GM21576 (cell line): Measurements from ENCODE around the gene TNFRSF4.

ENCODE experiments used
- ATAC-seq: cut with Tn5 transposase; IDR thresholded peaks from one replicate; pipeline ENCODE4 v1.9.1; 2021; ENCODE audit warnings: mild to moderate bottlenecking, moderate library complexity; ENCODE audit not compliant: unreplicated experiment

Gene TNFRSF4

DNA sequence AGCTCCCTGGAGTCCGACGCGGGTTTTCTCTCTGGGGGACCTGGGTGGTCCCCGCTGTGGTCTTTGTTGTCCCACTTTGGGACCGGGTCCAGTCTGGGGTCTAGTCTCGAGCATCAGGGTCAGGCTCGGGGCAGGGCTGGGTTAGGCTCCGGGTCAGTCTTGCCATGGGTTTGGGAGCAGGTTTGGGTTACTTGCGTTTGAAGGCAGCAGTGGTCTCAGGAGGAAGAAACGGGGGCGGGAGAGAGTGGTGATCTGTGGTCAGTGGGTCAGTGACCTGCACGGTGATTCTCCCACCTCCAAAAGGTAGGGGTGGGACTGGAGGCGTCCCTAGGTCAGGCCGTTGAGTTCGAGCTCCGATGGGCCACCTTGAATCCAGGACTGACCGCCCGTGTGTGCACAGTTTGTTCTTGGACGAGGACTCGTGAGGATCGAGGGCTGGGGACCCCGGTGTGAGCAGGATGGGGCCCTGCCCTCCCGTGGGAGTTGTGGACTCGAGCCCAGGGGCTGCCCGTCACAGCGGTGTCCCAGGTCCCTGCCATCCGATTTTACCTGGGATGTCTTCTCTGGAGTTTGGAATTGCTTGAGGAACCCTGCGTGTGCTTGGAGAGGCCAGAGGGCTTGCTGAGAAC, 20.3 kb upstream of the TNFRSF4 start:
- no peak for ATAC-seq

DNA sequence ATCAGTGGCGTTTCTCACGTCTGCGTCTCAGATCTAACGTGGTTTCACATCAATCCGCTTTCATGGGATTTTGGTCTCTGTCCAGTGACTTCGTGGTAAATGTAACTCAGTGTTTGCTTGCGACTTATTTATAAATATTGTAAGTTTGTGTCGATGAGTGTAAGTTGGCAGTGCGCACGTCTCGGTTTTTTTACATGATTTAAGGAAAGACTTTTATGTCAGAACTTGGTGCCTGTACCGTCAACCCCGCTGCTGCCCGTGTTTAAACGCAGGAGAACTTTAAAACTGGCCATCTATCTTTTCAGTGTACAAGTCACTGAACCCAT, 19.6 kb upstream of the TNFRSF4 start:
- ATAC-seq = no peak

DNA sequence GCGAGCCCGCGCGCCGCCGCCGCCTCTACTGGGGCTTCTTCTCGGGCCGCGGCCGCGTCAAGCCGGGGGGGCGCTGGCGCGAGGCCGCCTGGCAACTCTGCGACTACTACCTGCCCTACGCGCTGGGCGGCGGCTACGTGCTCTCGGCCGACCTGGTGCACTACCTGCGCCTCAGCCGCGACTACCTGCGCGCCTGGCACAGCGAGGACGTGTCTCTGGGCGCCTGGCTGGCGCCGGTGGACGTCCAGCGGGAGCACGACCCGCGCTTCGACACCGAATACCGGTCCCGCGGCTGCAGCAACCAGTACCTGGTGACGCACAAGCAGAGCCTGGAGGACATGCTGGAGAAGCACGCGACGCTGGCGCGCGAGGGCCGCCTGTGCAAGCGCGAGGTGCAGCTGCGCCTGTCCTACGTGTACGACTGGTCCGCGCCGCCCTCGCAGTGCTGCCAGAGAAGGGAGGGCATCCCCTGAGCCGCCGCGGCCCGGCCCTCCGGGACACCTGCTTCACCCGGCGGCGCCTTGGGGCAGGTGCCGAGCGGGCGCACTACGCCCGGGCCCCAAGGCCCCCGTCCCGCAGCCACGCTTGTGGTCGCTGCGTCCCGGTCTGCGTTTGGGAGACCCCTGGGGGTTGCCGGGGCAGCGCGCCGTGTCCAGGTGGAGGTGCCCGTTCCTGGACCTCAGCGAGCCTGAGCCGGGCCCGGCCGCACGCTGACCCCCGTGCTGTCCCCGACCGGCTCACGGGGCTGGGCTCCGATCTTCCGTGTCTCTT, 19.0 kb upstream of the TNFRSF4 start:
- no peak for ATAC-seq

DNA sequence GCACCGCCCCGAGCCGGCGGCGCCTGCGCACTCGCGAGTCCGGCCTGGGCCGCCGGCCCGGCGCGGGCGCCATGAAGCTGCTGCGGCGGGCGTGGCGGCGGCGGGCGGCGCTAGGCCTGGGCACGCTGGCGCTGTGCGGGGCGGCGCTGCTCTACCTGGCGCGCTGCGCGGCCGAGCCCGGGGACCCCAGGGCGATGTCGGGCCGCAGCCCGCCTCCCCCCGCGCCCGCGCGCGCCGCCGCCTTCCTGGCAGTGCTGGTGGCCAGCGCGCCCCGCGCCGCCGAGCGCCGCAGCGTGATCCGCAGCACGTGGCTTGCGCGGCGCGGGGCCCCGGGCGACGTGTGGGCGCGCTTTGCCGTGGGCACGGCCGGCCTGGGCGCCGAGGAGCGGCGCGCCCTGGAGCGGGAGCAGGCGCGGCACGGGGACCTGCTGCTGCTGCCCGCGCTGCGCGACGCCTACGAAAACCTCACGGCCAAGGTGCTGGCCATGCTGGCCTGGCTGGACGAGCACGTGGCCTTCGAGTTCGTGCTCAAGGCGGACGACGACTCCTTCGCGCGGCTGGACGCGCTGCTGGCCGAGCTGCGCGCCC, 18.3 kb upstream of the TNFRSF4 start, which contains the start of gene B3GALT6:
Gene B3GALT6 (plus strand): TSS at position 30 of the 588 bp plus-strand sequence. CDS start 42 bp downstream, at position 72.
- ATAC-seq = no peak

DNA sequence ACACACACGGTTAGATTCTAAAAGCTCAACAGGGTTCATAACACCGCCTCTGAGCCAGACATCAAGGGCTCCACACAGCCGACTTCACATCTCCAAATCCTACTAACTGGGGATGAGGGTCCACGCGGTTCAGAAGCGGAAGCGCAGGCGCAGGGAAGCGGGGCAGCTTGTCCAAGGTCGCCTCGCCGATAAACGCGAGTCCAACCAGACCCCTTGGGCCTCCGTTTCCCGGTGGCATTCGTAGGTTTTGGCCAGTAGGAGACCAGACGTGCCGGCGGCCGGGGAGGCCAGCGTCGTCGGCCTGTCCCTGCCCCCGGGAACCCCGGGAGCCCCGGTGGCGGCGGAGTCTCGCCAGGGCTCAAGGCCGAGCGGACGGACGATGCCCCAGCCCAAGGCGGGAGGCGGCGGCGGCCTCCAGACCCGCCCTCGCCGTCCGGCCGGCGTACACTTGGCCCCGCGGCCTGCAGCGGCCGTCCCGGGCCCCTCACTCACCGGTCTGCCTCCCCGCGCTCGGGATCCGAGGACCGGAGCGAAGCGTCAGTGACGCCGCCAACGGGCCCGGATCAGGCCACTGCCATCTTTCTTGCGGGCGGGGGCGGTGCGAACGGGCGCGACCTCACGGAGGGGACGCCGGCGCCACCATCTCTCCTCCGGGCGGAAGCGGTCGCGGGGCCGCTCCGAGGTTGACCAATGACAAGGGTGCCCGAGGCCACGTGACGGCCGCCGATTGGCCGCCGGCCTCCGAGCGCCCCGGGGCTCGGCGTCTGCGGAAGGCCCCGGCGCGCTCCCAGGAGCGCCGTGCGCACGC, 17.7 kb upstream of the TNFRSF4 start, which contains the start of gene SDF4:
Gene SDF4 (minus strand): TSS at position 602 of the 808 bp plus-strand sequence. CDS start 3,229 bp downstream, outside the sequence.
- ATAC-seq = peak; percentile 82

DNA sequence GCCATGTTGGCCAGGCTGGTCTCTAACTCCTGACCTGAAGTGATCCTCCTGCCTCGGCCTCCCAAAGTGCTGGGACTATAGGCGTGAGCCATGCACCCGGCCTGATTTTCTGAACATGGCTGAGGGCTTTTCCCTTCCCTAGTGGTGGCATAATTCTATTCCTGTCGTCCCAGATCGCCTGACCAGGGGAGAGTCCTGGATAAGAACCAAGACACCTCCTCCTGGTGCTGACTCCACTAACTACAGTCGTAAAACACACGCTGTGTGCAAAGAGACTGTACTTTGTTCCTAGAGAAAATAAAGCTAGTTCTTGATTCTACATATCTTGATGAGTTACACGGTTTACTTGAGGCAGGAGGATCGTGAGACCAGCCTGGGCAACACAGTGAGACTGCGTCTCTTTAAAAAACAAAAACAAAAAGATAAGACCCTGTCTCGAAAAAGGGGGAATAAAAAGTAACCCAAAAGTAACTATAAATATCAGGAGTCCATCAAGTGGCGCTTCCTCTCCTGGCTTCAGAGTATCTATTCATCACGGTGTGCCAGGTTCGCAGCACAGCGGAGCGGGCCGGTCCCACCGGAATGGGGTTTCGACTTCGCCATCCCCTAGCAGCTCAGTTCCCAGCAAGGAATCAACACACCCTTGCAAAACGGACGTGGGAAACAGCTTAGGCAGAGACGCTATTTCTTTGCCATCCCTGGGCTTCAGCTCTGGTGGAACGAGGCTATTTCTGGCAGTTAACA, 16.9 kb upstream of the TNFRSF4 start:
- ATAC-seq = no peak

DNA sequence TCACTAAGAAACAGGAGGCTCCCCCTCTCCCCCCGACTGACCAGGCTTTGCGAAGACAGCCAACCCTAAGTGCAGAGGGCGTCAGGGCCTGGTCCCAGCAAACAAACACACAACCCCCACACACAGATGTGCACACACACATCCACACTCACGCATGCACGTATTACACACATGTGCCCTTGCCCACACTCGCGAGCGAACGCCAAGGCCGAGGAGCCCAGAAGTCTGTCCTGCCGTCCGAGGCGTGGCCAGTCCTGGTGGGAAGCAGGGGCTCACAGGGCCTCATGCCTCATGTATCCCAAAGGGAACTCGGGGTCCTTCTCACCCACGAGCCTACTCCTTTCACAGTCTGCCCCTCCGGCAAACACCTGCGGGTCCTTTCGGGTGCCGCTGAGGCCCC, 15.8 kb upstream of the TNFRSF4 start:
- ATAC-seq = no peak

DNA sequence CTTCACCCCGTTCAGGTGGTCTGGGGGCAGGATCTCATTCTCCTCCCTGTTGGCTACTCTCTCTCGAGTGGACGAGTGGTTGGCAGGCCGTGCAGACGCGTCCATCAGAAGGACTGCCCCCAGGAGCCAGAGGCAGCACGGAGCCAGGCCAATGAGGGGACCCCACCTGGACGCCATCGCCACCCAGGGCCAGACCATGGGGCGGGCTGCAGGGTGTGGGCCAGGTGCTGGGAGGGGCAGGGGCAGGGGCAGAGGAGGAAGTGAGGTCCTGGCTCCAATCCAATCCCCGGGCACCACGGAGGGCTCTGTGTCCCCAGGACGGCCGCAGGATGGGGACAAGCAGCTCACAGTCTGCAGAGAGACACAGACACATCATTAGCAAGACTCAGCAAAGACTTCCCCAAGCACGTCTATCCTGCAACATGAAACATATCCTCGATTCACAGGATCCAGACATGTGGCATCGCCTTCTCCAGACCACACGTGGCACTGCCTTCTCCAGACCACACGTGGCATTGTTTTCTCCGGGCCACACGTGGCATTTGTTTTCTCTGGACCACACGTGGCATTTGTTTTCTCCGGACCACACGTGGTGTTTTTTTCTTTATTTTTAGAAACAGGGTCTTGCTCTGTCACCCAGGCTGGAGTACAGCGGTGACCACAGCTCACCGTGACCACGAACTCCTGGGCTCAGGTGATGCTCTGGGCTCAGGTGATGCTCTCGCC, 14.8 kb upstream of the TNFRSF4 start:
- no peak for ATAC-seq

DNA sequence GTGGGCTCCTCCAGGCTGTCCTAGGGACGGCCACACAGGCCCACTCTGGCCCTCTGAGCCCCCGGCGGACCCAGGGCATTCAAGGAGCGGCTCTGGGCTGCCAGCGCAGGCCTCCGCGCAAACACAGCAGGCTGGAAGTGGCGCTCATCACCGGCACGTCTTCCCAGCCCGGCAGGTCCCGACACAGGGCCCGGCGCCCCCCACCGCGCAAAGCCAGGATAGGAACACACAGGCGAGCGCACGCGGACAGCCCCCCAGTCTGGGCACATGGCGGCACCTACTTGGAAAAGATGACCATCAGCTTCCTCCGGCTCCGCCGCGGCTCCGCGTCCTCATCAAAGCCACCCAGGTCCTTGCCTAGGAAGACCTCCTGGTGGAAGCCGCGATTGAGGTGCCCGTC, 14.2 kb upstream of the TNFRSF4 start:
- no peak for ATAC-seq

DNA sequence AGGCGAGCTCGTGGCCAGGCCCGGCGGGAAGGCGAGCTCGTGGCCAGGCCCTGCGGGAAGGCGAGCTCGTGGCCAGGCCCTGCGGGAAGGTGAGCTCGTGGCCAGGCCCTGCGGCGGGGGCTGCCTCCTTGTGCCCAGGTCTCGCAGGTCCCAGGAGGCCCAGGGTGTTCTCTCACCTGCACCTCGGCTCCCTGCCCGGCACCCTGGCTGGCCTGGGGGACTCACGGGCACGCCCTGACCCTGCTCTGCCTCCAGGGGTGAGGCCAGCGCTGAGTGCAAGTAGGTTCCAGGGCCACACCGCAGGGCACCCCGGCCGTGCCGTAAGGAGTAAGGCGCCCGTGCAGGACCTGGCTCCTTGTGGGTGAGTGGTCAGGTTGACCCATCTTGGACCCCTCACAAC, 13.4 kb upstream of the TNFRSF4 start:
- ATAC-seq = no peak

DNA sequence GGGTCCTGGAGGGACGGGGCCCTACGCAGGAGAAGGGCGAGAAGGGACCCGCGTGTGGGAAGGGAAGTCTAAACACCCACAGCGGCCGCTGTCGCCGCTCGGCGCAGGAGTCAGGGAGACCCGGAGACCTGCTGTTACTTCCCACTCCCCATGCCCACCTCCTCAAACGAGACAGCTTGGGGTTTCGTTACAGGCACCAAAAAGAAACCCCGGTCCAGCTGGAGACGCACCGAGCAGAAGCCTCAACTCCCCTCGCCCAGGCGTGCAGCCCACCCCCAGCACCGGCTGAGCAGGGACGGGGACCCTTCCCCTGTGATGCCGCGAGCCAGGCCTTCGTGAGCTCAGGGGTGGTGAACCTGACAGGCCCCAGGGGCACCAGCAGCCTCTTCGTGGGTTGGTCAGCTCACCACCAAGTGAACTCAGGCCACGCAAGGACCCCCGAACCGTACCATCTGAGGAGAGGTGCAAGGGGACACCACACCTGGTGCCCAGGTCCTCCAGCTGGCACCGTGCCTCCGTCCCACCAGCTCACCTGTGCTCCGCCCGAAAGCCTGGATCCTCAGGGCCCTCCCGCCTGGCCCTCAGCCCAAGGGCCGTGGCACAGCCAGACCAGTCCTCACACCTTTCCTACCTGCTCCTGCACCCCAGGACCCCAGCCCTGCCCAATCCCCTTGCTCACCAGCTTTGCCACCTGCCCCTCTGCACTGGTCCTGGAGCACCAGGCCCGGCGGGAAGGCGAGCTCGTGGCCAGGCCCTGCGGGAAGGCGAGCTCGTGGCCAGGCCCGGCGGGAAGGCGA, 12.8 kb upstream of the TNFRSF4 start:
- ATAC-seq = no peak

DNA sequence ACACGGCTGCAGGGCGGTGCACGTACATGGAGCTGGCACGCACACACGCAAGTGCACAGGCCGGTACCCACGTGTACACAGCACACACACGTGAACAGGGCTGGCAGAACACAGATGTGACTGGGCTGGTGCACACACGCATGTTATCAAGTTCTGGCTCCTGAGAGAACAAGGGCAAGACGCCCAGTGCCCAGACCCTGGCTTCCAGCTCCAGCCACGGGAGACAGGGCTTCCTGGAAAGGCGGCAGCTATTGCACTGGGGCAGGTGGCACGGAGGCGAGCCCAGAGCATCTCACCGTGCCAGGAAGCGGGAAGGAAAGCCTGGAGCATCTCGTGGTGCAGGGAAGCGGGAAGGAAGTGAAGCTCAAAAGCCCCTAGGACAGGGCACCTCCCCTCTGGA, 12.0 kb upstream of the TNFRSF4 start:
- no peak for ATAC-seq

DNA sequence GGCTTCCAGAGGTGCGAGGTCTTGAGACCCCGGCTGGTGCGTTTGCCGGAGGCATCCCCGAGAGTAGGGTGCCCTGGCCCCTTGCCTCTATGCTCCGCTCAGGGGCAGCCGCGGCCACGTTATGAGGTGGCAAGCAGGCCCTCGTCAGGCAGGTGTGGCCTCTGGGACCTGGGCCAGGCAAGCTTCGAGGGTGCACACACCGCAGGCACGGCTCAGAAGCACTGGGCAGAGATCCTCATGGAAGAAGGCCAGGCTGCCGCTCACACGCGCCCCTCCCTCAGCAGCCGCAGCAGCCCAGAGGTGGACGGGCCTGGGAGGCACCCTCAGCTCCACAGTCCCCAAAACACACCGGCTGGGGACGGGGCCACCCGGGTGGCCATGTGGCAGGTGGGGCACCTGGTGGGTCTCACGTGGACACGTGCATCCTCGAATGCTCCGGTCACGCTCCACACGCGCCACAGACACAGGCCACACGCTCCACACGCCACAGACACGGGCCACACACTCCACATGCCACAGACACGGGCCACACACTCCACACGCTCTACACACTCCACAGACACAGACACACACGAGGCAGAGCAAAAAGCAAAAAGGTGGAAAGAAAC, 11.4 kb upstream of the TNFRSF4 start:
- ATAC-seq = no peak

DNA sequence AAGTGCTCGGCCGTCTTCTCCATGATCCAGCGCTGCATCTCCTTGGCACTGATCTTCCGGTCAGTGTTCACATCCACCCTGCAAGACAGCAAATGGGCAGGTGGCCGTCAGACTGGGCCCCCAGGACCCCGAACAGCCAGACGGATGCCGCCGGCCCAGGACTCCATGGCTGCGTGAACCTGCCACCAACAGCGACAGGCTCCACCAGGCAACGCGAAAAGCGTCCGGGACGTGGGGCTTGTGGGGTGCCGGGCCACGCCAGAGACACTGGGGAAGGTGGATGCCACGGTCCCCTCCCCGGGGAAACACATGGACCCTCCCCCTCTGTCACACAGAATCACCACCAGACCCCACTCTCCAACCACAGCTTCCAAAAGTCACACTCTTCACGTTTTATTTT, 9.9 kb upstream of the TNFRSF4 start:
- ATAC-seq = no peak

DNA sequence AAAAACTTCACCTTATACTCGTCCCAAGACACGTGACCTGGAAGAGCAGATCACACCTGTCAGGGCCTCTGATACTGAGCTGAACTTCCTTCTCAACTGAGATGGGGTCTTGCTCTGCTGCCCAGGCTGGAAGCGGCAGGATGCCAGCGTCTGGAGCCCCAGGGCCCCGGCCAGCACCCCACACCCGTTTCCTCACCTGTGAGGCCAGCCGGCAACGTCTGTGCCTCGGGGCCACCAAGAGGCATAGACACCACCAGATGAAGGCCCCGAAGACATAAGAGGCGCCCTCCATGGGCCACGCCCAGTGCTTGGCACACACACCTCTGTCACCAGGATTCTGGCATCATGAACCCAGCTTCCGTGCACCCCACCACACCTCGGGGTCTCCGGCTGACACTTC, 9.4 kb upstream of the TNFRSF4 start:
- no peak for ATAC-seq

DNA sequence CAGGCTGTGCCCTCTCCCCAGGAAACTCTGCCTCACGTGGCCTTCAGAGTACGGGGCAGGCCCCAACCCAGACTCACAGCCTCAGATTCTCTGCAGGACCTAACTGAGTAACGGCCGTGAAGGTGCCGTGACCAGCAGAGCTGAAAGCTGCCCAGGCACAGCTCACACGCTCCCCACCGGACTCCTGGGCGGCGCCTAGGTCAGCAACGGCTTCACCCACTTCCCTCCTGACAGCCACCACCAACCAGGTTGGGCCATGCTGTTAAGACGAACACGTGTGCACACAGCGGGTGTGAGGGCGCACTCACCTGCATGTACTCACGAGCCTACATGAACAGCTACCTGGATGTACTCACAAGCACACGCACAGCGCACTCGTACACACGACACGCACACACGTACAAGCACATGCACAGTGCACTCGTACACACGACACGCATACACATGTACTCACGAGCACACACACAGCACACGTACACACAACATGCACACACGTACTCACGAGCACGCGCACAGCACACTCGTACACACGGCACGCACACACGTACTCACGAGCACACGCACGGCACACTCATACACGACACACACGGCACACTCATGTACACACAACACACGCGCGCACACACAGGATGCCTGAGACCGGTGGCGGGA, 8.7 kb upstream of the TNFRSF4 start:
- ATAC-seq = no peak

DNA sequence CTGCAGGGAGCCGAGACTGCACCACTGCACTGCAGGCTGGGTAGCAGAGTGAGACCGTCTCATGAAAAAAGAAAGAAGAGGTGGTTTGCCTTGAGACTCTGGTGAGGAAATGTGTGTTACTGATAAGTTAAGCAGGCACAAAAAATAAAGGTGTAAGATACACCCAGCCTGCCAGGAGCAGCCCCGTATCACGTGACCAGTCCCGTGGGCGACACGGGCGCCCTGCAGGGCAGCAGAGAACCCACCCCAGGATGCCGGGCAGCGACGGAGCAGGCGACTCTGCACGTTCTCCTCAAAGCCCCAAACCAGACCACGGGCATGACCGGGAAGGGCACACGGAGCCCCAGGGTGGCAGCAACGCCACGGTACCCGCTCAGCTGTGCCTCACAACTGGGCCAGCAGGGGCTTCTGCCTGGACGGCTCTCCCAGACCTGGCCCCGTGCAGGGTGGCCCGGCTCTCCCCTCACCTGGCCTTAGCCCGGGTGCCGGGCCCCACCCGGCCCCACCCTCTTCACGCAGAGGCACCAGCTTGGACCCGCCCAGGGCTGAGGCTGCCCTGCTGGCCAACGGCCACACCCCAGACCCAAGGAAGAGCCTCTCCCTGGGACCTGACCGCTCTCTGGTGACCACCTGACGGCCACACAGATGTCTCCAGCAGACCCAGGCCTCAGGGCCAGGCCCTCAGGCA, 8.1 kb upstream of the TNFRSF4 start:
- no peak for ATAC-seq

DNA sequence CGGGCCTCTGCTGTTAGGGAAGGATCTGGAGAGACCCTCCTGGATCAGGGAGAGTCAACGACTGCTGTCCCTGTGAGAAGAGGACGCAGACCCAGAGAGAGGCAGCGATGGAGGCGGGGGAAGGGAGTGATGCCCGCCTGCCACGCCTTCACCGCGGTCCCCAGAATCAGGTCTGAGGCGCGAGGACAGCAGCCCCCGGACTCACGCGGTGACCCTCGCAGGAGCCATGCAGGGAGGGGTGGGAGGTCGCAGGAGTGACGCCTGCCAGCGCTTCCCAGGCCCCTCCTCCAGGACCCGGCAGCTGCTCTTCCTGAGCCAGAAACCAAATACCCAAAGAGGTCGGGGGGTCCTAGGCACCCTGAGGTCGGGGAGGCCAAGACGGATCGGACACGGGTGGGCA, 6.2 kb upstream of the TNFRSF4 start:
- ATAC-seq = no peak
